Measurements from ENCODE around the gene CHST9.

CHST9 gene

DNA sequence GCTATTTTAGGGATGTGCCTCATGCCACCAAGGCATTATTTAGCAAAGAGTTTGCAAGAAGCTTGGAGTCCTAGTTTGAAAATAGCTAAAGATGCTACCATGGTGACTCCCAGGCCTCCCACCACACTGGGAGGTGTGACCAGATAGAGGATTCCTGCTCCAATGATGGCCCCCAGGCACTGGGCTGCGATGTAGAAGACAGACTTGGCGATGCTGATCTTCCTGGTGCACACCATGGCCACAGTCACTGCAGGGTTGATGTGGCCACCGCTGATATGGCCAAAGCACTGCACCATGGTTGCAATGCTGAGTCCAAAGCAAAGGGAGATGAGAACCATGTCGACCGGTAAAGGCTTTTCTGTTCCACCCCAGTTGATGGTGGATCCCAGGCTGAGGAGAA lies 323.0 kb downstream of the CHST9 start:
- DNase-seq: no peak
